AG09319 (cell line): ENCODE data around the gene CHST12.

ENCODE experiments used
- DNase-seq: peaks from one replicate; pipeline ENCODE4 v3.0.0-alpha.2; 2010; ENCODE audit warnings: low read depth; ENCODE audit errors: extremely low read depth
- TF ChIP-seq, protein P1 (sequence below): IDR thresholded peaks from 2 replicates; pipeline ENCODE4 v1.5.1; 2011; ENCODE audit warnings: low read depth, mild to moderate bottlenecking, inconsistent platforms, low read length, moderate library complexity

CHST12 gene

DNA sequence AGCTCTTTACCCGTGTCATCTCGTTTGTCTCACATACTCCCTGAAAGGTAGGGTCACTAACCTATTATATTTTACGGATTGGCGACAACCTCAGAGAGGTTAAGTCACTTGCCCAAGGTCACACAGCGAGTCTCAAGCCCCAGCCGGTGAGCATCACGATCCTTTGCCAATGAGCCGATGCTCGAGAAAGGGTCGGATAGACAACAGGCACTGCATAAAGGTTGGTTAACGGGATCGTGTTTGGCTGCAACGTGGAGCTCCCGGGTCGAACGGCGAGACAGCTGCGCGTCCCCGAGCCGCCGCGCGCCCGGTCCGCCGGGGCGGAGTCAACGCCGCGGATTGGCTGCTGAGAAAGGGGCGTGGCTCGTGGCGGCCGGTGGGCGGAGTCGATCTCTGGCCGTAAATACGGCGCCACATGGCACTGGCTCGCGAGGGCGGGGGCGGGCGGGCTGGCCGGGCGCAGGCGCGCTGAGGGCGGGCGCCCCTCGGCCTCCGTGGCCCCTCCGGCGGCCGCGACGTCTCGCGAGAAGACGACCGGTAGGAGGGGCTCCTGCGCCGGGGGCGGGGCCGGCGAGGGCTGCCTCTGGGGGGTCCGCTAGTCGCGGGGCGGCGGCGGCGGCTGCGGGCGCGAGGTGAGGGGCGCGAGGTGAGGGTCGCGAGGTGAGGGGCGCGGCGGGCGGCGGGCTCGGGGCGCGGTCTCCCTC lies at the start of gene CHST12:
Gene CHST12 (plus strand): TSS at position 598 of the 704 bp plus-strand sequence. CDS start 29,029 bp downstream, outside the sequence.
- TF ChIP-seq, protein P1, sequence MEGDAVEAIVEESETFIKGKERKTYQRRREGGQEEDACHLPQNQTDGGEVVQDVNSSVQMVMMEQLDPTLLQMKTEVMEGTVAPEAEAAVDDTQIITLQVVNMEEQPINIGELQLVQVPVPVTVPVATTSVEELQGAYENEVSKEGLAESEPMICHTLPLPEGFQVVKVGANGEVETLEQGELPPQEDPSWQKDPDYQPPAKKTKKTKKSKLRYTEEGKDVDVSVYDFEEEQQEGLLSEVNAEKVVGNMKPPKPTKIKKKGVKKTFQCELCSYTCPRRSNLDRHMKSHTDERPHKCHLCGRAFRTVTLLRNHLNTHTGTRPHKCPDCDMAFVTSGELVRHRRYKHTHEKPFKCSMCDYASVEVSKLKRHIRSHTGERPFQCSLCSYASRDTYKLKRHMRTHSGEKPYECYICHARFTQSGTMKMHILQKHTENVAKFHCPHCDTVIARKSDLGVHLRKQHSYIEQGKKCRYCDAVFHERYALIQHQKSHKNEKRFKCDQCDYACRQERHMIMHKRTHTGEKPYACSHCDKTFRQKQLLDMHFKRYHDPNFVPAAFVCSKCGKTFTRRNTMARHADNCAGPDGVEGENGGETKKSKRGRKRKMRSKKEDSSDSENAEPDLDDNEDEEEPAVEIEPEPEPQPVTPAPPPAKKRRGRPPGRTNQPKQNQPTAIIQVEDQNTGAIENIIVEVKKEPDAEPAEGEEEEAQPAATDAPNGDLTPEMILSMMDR: no peak
- peak; percentile 87 for DNase-seq

DNA sequence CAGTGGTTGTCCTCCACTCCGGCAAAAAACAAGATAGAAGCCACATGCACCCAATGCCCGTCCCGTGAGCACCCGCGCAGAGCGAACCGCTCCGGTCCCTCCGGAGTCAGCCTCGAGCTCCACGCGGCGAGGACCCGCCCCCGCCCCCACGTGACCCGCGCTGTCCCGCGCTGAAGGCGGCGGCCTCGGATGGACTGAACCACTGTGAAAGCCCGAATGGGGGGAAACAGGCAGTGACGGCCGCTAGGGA lies 49.5 kb upstream of the CHST12 start:
- TF ChIP-seq, protein P1: no peak
- peak; percentile 68 for DNase-seq

DNA sequence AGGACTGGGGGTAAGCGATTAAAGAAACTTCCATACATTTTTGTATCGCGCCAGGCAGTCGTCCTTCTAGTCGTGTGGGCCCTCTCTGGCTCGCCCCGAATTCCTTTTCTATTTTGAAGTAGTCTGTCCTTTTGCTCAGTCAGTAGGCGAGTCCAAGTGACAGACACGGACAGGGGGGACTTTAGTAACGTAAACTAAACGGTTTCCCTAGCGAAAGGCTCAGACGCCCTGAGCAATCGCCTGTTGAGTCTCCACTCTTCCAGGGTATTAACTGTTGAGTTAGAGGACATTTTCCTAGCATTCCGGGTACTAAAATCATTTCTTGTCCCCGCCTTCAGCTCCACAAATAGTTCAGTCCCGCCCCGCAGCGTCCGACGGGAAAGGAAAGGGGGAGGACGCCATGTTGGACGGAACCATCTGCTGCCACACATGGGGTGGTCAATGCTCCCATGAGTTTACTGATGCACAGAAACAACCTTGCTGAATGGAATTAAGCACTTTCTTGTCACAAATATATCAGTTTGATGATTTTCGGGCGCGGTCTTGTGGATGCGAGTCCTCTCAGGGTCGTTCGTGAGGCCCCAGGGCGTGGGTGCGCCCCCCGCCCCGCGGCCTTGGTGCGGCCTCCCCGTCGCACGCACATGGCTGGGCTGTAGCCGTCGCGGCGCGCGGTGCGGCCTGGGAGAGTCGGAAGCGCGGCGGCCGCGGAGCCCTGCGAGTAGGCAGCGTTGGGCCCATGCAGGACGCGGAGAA lies 49.0 kb upstream of the CHST12 start, which contains the start of gene EIF3B:
Gene EIF3B (plus strand): TSS at position 642 of the 753 bp plus-strand sequence. CDS start 95 bp downstream, at position 737.
- DNase-seq: peak; percentile 92
- TF ChIP-seq, protein P1: no peak

DNA sequence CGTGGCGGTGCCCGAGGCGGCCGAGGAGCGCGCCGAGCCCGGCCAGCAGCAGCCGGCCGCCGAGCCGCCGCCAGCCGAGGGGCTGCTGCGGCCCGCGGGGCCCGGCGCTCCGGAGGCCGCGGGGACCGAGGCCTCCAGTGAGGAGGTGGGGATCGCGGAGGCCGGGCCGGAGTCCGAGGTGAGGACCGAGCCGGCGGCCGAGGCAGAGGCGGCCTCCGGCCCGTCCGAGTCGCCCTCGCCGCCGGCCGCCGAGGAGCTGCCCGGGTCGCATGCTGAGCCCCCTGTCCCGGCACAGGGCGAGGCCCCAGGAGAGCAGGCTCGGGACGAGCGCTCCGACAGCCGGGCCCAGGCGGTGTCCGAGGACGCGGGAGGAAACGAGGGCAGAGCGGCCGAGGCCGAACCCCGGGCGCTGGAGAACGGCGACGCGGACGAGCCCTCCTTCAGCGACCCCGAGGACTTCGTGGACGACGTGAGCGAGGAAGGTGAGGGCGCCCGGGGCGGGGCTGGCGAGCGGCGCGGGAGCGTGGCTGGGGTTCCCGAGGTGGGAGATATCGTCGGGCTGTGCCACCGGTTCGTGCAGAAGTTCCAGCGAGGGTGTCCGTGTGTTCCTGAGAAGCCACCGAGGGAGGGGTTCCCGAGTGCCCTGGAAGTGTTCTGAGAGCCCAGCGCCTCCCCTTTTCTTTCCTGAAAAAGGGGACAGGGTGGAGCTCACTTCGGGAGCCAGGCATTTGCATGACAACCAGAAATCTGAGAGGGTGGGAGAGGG lies 48.3 kb upstream of the CHST12 start:
- TF ChIP-seq, protein P1: no peak
- DNase-seq: no peak

DNA sequence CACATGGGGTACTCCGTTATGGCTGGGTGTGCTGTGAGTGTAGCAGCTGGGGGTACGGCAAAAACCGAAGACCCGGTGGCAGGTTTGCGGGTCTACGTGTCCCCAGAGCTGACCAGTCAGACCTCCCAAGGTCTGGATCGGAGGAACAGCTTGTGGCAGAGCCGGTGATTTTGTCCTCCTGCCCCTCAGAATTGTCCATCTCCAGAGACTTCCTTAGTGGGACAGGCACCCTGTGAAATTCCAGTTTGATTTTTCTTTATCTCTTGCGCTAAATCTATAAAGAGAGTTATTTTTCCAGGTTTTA lies 47.8 kb upstream of the CHST12 start:
- TF ChIP-seq, protein P1: no peak
- DNase-seq: no peak

DNA sequence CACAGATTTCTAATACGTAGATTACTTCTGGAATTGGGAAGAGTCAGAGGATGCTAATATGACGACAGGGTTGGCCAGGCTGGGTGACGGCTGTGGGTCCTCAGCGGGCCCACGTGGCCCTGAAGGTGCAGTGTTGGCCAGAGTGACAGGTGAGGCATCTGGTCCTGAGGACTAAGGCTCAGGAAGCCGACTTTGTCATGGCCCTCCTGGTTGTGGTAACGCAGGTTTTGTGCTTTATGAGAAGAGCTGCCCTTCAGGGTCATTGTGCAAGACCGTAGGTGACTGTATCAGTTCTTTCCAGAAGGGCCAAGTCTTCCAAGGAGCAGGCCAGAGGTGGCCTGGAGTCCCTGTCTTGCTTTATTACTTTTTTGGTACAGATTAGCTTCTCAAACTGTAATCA lies 46.2 kb upstream of the CHST12 start:
- DNase-seq: no peak
- TF ChIP-seq, protein P1: no peak

DNA sequence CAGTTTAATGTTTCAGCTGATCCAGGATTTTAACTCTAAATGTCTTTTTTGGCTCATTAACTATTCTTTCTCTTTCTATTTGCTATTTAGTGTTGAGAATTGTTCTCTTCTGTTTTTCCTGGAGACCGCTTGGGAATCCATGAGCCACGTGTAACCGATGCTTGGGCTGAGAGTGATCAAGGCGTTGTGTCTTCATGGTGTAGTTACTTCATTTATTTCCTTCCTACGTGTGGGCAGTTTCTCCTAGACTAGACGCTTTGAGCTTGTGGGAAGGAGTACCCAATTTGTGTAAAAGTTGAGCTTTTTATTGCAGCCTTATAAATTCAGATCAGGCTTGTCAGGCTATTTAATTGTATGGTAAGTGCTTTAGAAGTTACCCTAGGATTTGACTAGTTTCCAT lies 45.8 kb upstream of the CHST12 start:
- DNase-seq: no peak
- TF ChIP-seq, protein P1: no peak
